SW480 (cell line): ENCODE data around the gene MEF2C.

Experiments used
- DNase-seq: peaks from one replicate; pipeline ENCODE4 v3.0.0-alpha.2; 2016; ENCODE audit warnings: low spot score

The MEF2C gene

GRCh38 chr5:88715503-88715902 lies 167.5 kb downstream of the MEF2C start:
- no peak for DNase-seq

DNA sequence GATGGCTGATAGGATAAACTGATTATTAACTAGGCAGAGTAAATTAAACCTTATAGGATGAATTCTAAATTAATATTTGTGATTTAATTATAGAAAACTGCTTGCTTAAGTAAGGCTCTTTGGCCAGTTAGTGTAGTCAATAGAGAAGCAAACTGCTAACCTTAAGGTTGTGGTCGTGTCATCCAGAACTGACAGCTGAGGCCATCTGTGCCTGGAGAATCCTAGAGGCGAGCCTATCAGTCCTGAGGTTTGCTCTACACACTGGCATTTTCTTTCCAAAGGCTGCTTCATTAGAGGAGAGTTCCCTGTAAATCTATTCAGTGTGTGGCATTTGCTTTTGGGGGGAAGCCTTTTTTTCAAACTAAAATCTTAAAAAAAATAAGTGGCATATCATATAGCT lies 169.2 kb downstream of the MEF2C start:
- no peak for DNase-seq

DNA sequence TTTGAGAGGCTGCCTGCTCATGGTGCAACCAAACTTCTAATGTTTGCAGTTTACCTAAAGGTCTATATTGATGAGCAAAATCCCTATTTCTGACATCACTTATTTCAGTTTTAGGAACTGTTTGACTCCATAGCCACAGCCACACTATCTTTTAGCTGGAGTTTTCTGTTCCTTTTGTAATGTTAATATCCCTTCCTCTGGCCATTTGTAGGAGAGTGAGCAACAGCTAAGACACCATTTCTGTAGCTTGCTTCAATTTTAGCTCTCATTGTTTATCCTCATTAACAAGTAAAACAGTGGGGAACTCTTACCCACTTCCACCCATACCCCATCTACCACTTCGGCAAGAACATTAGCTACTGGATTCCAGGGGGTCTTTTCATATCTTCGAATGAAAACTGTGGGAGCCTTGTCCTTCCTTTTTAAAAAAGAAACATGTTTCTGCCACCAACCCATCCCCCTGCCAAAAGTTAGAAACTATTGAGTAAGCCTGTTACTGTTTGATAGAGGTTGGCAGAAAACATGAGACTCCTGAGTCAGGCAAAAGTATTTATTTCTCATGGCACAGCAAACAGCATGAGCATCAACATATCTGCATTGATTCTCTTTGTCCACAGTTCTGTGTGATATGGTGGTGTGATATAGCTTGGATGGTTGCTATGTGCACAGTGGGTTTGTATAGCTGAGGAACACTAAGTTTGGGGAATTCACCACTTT lies 174.1 kb downstream of the MEF2C start:
- no peak for DNase-seq

DNA sequence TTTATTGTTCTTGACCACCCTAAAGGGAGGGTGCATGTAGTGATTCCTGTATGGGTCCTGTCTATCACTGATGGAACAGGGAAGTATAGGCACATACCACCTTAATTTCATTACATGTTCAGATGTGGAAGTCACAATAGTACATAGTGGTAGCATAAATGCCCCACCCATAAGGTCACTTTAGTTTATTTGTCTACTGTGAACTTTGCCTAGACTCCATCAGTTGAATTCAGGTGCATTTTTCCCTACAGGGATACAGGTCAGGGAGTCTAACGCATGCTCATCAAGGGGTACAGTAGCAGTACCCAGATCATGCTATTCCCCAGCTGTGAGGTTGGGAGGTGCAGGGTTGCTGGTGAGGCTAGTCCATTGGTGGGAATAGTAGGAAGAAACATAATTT lies 175.0 kb downstream of the MEF2C start:
- no peak for DNase-seq

- DNase-seq, result peak; percentile 46
Observed at GRCh38 chr5:88707216-88707965, 175.6 kb downstream of the MEF2C start.

GRCh38 chr5:88702332-88702731 lies 180.7 kb downstream of the MEF2C start:
- DNase-seq, result no peak

GRCh38 chr5:88700121-88700520 lies 182.9 kb downstream of the MEF2C start:
- DNase-seq, result no peak

DNA sequence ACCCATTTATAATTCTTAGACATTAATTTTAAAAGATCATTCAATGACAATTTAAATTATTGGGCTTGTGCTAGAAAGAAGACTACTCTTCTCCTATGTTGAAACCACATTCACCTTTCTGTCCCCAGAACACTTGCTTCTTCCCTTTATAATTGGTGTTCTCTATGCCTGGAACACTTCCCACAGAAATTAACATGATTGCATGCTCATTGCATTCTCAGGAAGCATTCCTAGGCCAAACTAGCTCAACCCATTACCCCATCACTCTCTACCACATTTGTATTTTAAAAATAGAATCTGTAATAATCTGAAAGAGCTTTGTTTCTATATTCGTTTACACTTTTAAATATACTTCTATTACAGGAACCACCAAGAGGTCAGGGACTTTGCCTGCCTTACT lies 184.7 kb downstream of the MEF2C start:
- DNase-seq, result no peak

GRCh38 chr5:88696466-88696865 lies 186.5 kb downstream of the MEF2C start:
- DNase-seq, result no peak

GRCh38 chr5:88695931-88696330 lies 187.1 kb downstream of the MEF2C start:
- no peak for DNase-seq

GRCh38 chr5:88695232-88695631 lies 187.8 kb downstream of the MEF2C start:
- DNase-seq, result no peak

DNA sequence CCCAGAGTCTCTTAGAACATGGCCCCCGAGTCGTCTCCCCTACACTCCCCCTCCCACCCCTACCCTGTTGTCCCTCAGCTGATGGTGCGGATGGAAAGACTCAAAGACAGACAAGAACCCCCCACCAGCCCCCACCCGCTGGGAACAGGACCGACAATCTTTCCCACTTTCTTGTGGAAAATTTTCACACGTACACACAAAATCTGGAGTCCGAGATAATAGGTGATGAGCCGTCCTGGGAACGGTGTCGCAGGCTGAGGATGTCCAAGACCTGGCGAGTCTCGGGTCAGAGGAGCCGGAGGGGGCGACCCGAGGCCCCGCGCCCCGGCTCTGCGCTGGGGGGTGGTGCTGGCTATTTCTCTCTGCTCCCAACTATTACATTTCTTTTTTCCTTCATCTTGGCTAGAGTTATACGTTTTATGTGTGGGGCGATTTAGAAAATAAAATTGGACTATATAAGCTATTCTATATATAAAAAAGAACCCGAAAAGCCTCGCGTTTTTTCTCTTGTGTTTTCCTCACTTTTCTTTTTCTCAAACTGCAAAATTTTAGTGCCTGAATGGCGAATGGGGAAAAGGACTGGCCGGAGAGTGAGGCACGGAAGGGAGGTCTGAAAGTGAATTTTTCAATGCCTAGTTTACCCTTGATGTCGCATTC lies 188.8 kb downstream of the MEF2C start:
- no peak for DNase-seq

- no peak for DNase-seq
Observed at GRCh38 chr5:88693071-88693932, 189.7 kb downstream of the MEF2C start.

DNA sequence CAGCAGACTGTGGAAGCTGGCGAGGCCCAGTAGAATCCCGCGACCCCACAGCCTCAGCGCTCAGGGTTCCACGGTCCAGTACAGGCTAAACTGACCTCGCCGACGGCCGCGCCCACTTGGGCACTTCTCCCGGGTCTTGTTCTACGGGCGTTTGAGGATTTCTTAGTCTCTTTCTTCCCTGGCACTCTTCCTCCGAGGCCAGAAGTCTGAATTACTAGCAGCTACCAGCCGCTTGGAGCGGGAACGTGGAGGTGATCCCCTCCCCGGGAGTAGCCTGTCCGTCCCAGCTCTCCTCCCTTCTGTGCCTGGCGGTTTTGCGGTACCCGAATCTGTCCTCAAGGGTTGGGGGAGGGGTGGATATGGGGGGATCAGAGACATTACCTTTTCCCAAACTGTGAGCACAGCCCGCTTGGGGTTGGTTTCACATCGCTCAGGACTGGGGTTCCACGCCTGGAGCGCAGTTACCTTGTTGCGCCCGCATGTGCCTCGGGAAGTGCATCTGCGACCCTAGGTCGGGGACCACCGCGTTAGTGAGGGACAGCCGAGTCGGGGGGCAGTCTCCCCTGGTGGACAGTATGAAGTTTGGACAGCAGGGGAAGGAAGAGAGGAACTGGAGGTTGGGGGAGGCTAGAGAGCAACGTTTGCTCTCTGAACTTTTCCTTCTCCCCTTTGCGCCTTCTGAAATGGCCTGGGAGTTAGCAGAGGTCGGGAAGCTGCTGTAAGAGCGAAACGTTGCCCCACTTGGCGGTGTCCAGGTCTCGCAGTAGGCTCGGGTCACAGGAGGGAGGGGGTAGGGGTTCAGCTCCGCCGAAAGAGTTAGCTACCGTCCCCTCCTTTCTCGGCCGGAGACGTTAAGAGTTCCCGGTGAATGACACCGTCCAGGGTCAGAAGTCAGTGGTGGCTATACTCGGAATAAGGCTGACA lies 190.8 kb downstream of the MEF2C start:
- no peak for DNase-seq

GRCh38 chr5:88691230-88691582 lies 191.8 kb downstream of the MEF2C start:
- DNase-seq, result no peak

DNA sequence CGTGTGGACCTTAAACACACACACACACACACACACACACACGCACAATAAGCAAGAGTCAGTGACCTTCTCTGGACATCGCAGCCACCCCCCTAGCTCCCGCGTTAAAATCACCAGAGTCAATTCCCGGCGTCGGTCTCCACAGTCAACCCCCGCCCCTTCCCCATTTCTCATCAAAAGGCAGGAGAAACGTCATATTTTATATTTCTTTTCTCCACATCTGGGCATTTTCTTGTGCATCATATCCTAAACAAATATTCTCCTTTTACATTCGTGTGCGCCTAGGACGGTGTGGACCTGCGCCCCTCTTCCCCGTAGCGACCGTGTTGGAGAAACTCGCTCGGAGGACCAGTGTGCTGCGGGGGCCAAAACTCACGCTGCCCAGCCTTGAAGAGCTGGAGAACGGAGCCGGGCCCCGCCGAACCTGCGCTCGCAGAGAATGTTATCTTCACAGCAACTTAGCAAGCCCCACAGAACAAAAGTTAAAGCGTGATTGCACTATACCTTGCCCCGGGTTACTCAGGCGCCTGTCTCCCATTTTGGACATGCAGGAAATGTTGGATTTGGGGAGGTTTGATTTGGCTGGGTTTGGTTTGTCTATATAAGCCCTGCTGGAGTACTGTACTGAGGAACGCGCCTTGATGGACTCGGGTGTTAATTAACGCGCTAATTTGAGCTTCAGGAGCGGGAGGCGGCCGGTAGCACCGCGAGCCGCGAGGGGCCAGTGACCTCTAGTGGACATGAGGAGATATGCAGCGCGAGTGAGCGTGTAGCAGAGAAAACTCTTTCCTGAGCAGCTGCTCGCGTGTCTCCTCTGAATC lies 192.4 kb downstream of the MEF2C start:
- peak; percentile 54 for DNase-seq

DNA sequence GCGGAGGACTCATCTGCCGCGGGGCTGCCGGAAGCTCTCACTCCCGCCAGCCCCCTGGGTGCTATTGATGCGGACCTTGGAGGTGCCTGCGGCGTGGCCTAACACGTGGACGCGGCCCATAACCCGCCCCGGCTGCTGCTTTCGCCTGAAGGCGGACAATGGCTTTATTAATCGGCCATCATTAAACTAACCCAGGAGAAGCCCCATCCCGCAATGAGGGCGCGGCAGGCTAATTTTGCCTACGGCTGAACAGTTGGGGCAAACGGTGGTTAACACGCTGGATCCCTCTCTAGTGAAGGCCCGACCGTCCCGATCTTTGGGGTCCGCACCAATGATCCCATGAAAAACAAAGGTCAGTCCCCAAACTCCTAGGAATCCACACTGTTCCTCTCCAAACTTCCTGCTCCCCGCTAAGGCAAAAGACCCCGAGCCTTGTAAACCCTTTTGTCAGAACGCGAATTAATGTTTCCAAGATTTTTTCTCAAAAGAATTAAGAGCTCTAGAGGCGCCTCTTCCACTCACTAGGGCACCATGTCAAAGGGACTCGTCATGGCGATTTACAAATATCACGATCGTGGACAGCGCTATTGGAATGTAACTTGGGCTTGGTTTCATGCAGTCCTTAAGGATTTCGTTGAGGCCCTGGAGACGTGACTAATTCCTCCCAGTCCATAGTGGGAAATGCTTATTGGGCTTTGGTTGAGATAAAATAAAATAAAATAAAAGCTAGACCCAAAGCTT lies 193.1 kb downstream of the MEF2C start:
- no peak for DNase-seq

GRCh38 chr5:88688984-88689667 lies 193.9 kb downstream of the MEF2C start:
- no peak for DNase-seq
